Suprapubic skin (tissue), 4 donors: Measurements from ENCODE around the gene SPATS2.

ENCODE experiments used
- CTCF ChIP-seq, 2 donors: fragments of 200-600 bp in 1 of 2; fragments of 450-650 bp in 1 of 2; sonication (generic) in 1 of 2; IDR thresholded peaks; one replicate each; pipeline ENCODE4 v1.5.1; 2016 to 2019; ENCODE audit warnings: antibody characterized with exemption in 2 of 2, mild to moderate bottlenecking in 1 of 2, moderate library complexity in 1 of 2
- EP300 ChIP-seq: sonication (generic); formaldehyde crosslinking; IDR thresholded peaks from one replicate; pipeline ENCODE4 v1.6.1; 2017; ENCODE audit warnings: antibody characterized with exemption
- POLR2AphosphoS5 ChIP-seq, 3 donors: sonication (generic); formaldehyde crosslinking; IDR thresholded peaks; one replicate each; pipeline ENCODE4 v1.6.1; 2017; ENCODE audit warnings: antibody characterized with exemption in 3 of 3

GRCh38 chr12:49339464-49339861, 27.8 kb upstream of the SPATS2 start:
- TF ChIP-seq CTCF (IDR thresholded peaks at IDR 0.05) (no peak), POLR2AphosphoS5 (IDR thresholded peaks at IDR 0.05) (no peak), EP300 (no peak)
